GM12891 (cell line): Measurements from ENCODE around the gene CDH4.

ENCODE experiments used
- PAX5 ChIP-seq: IDR thresholded peaks from 2 replicates; pipeline ENCODE4 v1.6.1; 2011; ENCODE audit warnings: low read length, moderate library complexity, mild to moderate bottlenecking; ENCODE audit not compliant: insufficient read depth, severe bottlenecking
- POLR2A ChIP-seq: IDR thresholded peaks from 2 replicates; pipeline ENCODE4 v1.6.1; 2011; ENCODE audit warnings: low read depth, low read length, control low read depth
- POLR2AphosphoS5 ChIP-seq: IDR thresholded peaks from 2 replicates; pipeline ENCODE4 v1.6.1; 2011; ENCODE audit warnings: low read depth, low read length, control low read depth
- SPI1 ChIP-seq: IDR thresholded peaks from 2 replicates; pipeline ENCODE4 v1.6.1; 2011; ENCODE audit warnings: low read depth, low read length, control low read depth

GRCh38 chr20:61614706-61615100, 362.6 kb downstream of the CDH4 start:
- TF ChIP-seq SPI1 (no peak), PAX5 (no peak), POLR2A (no peak), POLR2AphosphoS5 (no peak)
